Testis (tissue), 3 donors: ENCODE data around the gene SLC29A1. TPM values are rescaled to one million over a fixed set of nuclear protein-coding genes. Genes with fewer than 3 reads are reported as not detected.

Experiments used
- DNase-seq: peaks from one replicate; pipeline ENCODE4 v3.0.0-alpha.2; 2019
- H3K27ac ChIP-seq, 2 donors: fragments of 200-600 bp; sonication (generic); one replicate each; pipeline ENCODE4 v1.5.1; 2019
- H3K27me3 ChIP-seq: fragments of 200-600 bp; sonication (generic); one replicate; pipeline ENCODE4 v1.5.1; 2019
- H3K36me3 ChIP-seq: fragments of 200-600 bp; sonication (generic); one replicate; pipeline ENCODE4 v1.5.1; 2017; ENCODE audit warnings: low read depth; ENCODE audit errors: missing control alignments
- H3K4me1 ChIP-seq: fragments of 200-600 bp; sonication (generic); one replicate; pipeline ENCODE4 v1.5.1; 2019
- H3K4me3 ChIP-seq, 2 donors: fragments of 200-600 bp; sonication (generic); one replicate each; pipeline ENCODE4 v1.5.1; 2017 to 2019
- H3K9me3 ChIP-seq: fragments of 200-600 bp; sonication (generic); one replicate; pipeline ENCODE4 v1.5.1; 2017
- CTCF ChIP-seq, 3 experiments: fragments of 450-650 bp in 2 of 3; fragments of 200-600 bp in 1 of 3; sonication (generic) in 1 of 3; IDR thresholded peaks; one replicate each; pipeline ENCODE4 v1.5.1; 2016 to 2019; ENCODE audit warnings: antibody characterized with exemption in 3 of 3, mild to moderate bottlenecking in 2 of 3, moderate library complexity in 1 of 3
- POLR2A ChIP-seq: fragments of 450-650 bp; IDR thresholded peaks from one replicate; pipeline ENCODE4 v1.6.1; 2017; ENCODE audit warnings: antibody characterized with exemption, mild to moderate bottlenecking, moderate library complexity
- WGBS, 2 donors: methylation state at CpG; one replicate each; pipeline ENCODE4 v1.1.5; 2018; 5-methylcytosine and 5-hydroxymethylcytosine counted together
- intact Hi-C: fragments of 100-400 bp; cut with DNase I; formaldehyde crosslinking; loops from one replicate; pipeline ENCODE4 v1.15.1; 2023; ENCODE audit warnings: low total_unique reads
- polyA plus RNA-seq: library from polyadenylated mRNA; stranded (reverse); fragments of 350-450 nt; fragmentation: Illumina TruSeq; extraction: RNeasy Lipid Tissue Mini Kit (QIAGEN cat#74804); gene quantifications from one replicate; pipeline ENCODE4 v1.2.3, GENCODE V29; 2014; ENCODE audit warnings: low read depth, low replicate concordance; ENCODE audit not compliant: insufficient read depth
- total RNA-seq, 2 donors: library from RNA; depleted of rRNA; stranded (reverse); fragments of >200 nt; gene quantifications; one replicate each; pipeline ENCODE4 v1.2.3, GENCODE V29; 2016

The SLC29A1 gene
- total and polyA plus RNA-seq, 3 donors from 2014 or later, result 41.2 to 70.0 (median 51.3) TPM

- peak; percentile 81 for DNase-seq
- Histone ChIP-seq H3K27ac (peak overlapping the region; percentile 49 to 82), H3K9me3 (no peaks in the 10 kb centered on the region), H3K36me3 (no peaks in the 10 kb centered on the region), H3K4me1 (peaks cover 74% of the 10 kb centered on the region), H3K27me3 (no peaks in the 10 kb centered on the region), H3K4me3 (no peak overlapping the region)
- TF ChIP-seq CTCF (IDR thresholded peaks at IDR 0.05) (peak; percentile 55 to 65 (median 58)), POLR2A (no peak)
- intact Hi-C loops, result no loop called here
- 26 to 50% methylated on average over 2 to 4 of the region's 4 CpGs for WGBS, 2 donors
Observed at GRCh38 chr6:44221291-44221960, 2.0 kb upstream of the SLC29A1 start.

- Histone ChIP-seq H3K27ac (peak overlapping the region; percentile 49 to 82), H3K4me3 (no peak overlapping the region), H3K36me3 (no peaks in the 10 kb centered on the region), H3K4me1 (peaks cover 76% of the 10 kb centered on the region), H3K9me3 (no peaks in the 10 kb centered on the region), H3K27me3 (no peaks in the 10 kb centered on the region)
- no peak for DNase-seq
- intact Hi-C loops, result no loop called here
- TF ChIP-seq POLR2A, result no peak
- TF ChIP-seq CTCF (IDR thresholded peaks at IDR 0.05), result no peak
- WGBS, 2 donors, result 57 to 82% methylated on average over 2 of the region's 2 CpGs
Observed at GRCh38 chr6:44221961-44222335, 1.4 kb upstream of the SLC29A1 start.

- H3K9me3 ChIP-seq, result no peaks in the 10 kb centered on the region
- DNase-seq, result no peak
- TF ChIP-seq CTCF (IDR thresholded peaks at IDR 0.05), result no peak
- no peak for TF ChIP-seq POLR2A
- peaks cover 77% of the 10 kb centered on the region for H3K4me1 ChIP-seq
- H3K27me3 ChIP-seq, result no peaks in the 10 kb centered on the region
- WGBS, 2 donors, result 11 to 17% methylated on average over 24 to 26 of the region's 26 CpGs
- H3K4me3 ChIP-seq, result peak overlapping the region; percentile 62 to 68
- no peaks in the 10 kb centered on the region for H3K36me3 ChIP-seq
- peak overlapping the region; percentile 49 to 82 for H3K27ac ChIP-seq
- intact Hi-C loops, result no loop called here
Observed at GRCh38 chr6:44222486-44223318, 693 bp upstream of the SLC29A1 start.

- Histone ChIP-seq H3K9me3 (no peaks in the 10 kb centered on the region), H3K36me3 (no peaks in the 10 kb centered on the region), H3K27me3 (no peaks in the 10 kb centered on the region), H3K4me3 (peak overlapping the region; percentile 62 to 68), H3K27ac (peak overlapping the region; percentile 49 to 82), H3K4me1 (peaks cover 83% of the 10 kb centered on the region)
- TF ChIP-seq POLR2A (no peak), CTCF (IDR thresholded peaks at IDR 0.05) (no peak)
- DNase-seq, result no peak
- 9 to 14% methylated on average over 12 to 18 of the region's 18 CpGs for WGBS, 2 donors
- intact Hi-C loops, result no loop called here
Observed at GRCh38 chr6:44224029-44224964, 902 bp downstream of the SLC29A1 start.
